ENCODE data around the gene OR2V2. TPM values are rescaled to one million over a fixed set of nuclear protein-coding genes. Genes with fewer than 3 reads are reported as not detected.

OR2V2 gene
- polyA plus RNA-seq, 1 of the 3 experiments (the other 2 are of a cell fraction): not detected

- TF ChIP-seq EZH2phosphoT487 (IDR thresholded peaks at IDR 0.05; ENCODE audit: borderline replicate concordance, low read depth): no peak
- TF ChIP-seq RAD21 (IDR thresholded peaks at IDR 0.05; ENCODE audit: low read length): no peak
Measured at GRCh38 chr5:181119105-181119504, 28.3 kb upstream of the OR2V2 start (continued).

GRCh38 chr5:181120306-181120705 is 27.1 kb upstream of the OR2V2 start:
- peaks cover 7% of the 10 kb centered on the region for H3F3A ChIP-seq (replicated peaks; ENCODE audit: insufficient read depth)
- no peak overlapping the region for H3K27ac ChIP-seq (ENCODE audit: low read depth in 2 of 2, low read length in 1 of 2)
- ChIA-PET CTCF (no interaction called here), POLR2A (no interaction called here)
- TF ChIP-seq RCOR1 (IDR thresholded peaks at IDR 0.05; ENCODE audit: low read length) (no peak), FOSL2 (IDR thresholded peaks at IDR 0.05; ENCODE audit: borderline replicate concordance, low read depth) (0 out of 2 replicates have a peak, but pooled peaks have one; percentile 11), NRF1 (IDR thresholded peaks at IDR 0.05; ENCODE audit: low read depth, low read length) (no peak)
- peaks cover 81% of the 10 kb centered on the region for H3K27me3 ChIP-seq (ENCODE audit: insufficient read depth)
- H3K4me1 ChIP-seq (ENCODE audit: control insufficient read depth in 1 of 2, insufficient read depth in 2 of 2, low read depth in 1 of 2, low read length in 1 of 2): no peaks in the 10 kb centered on the region
- DNase-seq: no peak
- H4K20me1 ChIP-seq (ENCODE audit: insufficient read depth): no peaks in the 10 kb centered on the region
- no peaks in the 10 kb centered on the region for H3K9me2 ChIP-seq
- WGBS (ENCODE audit: low lambda C conversion rate): 16% methylated on average over 4 of the region's 4 CpGs
- H3K79me2 ChIP-seq (ENCODE audit: insufficient read depth): no peaks in the 10 kb centered on the region
- H3K9ac ChIP-seq: no peak overlapping the region
- H3K4me3 ChIP-seq (ENCODE audit: low read depth in 2 of 2, low read length in 1 of 2): no peak overlapping the region
- H3K4me2 ChIP-seq: no peak overlapping the region
- H3K36me3 ChIP-seq (replicated peaks in 1 of 2; ENCODE audit: control insufficient read depth in 1 of 2, insufficient read depth in 2 of 2, low read length in 1 of 2): no peaks in the 10 kb centered on the region
- no peak overlapping the region for H2AFZ ChIP-seq (ENCODE audit: low read depth)
- H3K9me3 ChIP-seq: no peaks in the 10 kb centered on the region

- Histone ChIP-seq H3F3A (replicated peaks; ENCODE audit: insufficient read depth) (peaks cover 2% of the 10 kb centered on the region), H3K4me1 (ENCODE audit: control insufficient read depth in 1 of 2, insufficient read depth in 2 of 2, low read depth in 1 of 2, low read length in 1 of 2) (no peaks in the 10 kb centered on the region), H3K36me3 (replicated peaks in 1 of 2; ENCODE audit: control insufficient read depth in 1 of 2, insufficient read depth in 2 of 2, low read length in 1 of 2) (no peaks in the 10 kb centered on the region), H3K27me3 (ENCODE audit: insufficient read depth) (peaks cover 77% of the 10 kb centered on the region), H3K4me2 (no peak overlapping the region), H3K9me2 (no peaks in the 10 kb centered on the region), H2AFZ (ENCODE audit: low read depth) (no peak overlapping the region), H3K4me3 (ENCODE audit: low read depth in 2 of 2, low read length in 1 of 2) (no peak overlapping the region), H3K9me3 (no peaks in the 10 kb centered on the region), H4K20me1 (ENCODE audit: insufficient read depth) (no peaks in the 10 kb centered on the region), H3K9ac (no peak overlapping the region), H3K79me2 (ENCODE audit: insufficient read depth) (no peaks in the 10 kb centered on the region), H3K27ac (ENCODE audit: low read depth in 2 of 2, low read length in 1 of 2) (no peak overlapping the region)
- CTCF ChIA-PET: no interaction called here
- TF ChIP-seq REST (IDR thresholded peaks at IDR 0.05; ENCODE audit: low read depth, low read length) (no peak), SMC3 (IDR thresholded peaks at IDR 0.05; ENCODE audit: low read depth, low read length) (no peak), JUND (IDR thresholded peaks at IDR 0.05) (no peak), CTCF (IDR thresholded peaks at IDR 0.05) (no peak), GATA2 (CRISPR knock-in tag; IDR thresholded peaks at IDR 0.05) (no peak), MAX (IDR thresholded peaks at IDR 0.05; ENCODE audit: low read depth) (no peak), MEF2A (IDR thresholded peaks at IDR 0.05; ENCODE audit: borderline replicate concordance, low read depth) (no peak)
- DNase-seq: no peak
- 30% methylated on average over 5 of the region's 5 CpGs for WGBS (ENCODE audit: low lambda C conversion rate)
- POLR2A ChIA-PET: no interaction called here
Measured at GRCh38 chr5:181120761-181121160, 26.6 kb upstream of the OR2V2 start.

Data from SK-N-SH (cell line).